ENCODE data around the gene CNDP2. TPM values are rescaled to one million over a fixed set of nuclear protein-coding genes. Genes with fewer than 3 reads are reported as not detected.

The CNDP2 gene
- total RNA-seq, 1 experiment from 2014 or later = 75.3 TPM

DNA sequence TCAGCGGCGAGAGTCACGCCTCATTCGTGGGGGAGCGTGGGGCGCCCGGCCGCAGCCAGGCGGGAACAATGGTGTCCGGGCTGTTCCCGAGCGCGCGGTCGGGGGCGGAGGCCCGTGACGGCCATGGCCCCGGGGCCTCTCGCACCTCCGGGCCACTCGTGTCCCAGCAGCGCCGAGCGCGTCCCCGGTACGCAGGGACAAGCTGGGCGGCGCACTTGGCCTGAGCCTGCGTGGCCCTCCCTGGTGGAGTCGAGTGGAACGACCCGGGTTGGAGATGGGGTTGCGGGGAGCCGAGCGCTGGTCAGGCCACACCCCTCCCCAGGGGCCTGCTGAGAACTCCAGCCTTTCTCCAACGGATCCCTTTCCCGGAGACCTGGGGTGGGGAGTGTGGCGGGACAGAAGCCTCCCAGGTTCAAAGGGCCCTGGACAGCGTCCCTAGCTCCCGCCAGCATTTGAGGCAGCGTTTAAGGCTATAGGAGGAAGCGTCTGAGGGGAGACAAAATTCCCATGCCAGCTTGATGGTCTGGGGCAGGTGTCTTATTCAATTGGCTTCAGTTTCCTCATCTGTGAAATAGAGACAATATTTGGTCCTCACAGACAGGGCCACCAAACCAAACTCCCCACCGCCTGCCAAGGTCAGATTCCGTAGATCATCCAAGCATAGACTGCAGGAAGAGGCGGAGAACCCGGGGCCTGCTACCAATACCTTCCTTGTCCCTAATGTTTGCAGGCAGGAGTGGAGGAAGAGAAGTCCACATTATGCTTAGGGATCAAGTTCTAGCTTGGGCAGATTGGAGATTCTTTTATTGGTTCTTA is 553 bp downstream of the CNDP2 start:
- no TSS peak for BruUV-seq (replicated peaks)
- H3K27ac ChIP-seq (ENCODE audit: low read depth, low read length, poor library complexity, severe bottlenecking) = peak overlapping the region; percentile 88

DNA sequence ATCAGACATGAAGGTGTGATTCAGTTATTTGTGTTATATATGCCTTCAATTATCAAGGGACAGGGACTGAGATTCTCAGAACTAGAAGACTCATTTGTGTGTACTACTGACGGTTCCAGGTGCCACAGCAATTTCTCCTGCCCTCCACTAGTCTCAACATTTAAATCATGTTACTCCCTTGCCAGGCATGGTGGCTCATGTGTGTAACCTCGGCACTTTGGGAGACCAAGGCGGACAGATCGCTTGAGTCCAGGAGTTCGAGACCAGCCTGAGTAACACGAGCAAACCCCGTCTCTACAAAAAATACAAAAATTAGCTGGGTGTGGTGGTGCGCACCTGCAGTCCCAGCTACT is 1.1 kb downstream of the CNDP2 start:
- Histone ChIP-seq H3K4me3 (ENCODE audit: low read depth, low read length, poor library complexity, severe bottlenecking) (peak overlapping the region; percentile 94), H3K9me3 (ENCODE audit: low read depth, low read length, poor library complexity, severe bottlenecking) (no peaks in the 10 kb centered on the region), H3K27ac (ENCODE audit: low read depth, low read length, poor library complexity, severe bottlenecking) (no peak overlapping the region), H3K27me3 (replicated peaks; ENCODE audit: insufficient read depth, low read depth, low read length, poor library complexity) (no peaks in the 10 kb centered on the region), H3K36me3 (ENCODE audit: insufficient read depth, low read length, poor library complexity, severe bottlenecking) (peaks cover 10% of the 10 kb centered on the region), H3K4me1 (ENCODE audit: insufficient read depth, low read length, poor library complexity, severe bottlenecking) (peaks cover 8% of the 10 kb centered on the region)
- ChIA-PET CTCF (no interaction called here), POLR2A (ENCODE audit: low non-redundant PET) (no interaction called here)
- no peak for DNase-seq (ENCODE audit: low spot score)
- TF ChIP-seq, protein P1, sequence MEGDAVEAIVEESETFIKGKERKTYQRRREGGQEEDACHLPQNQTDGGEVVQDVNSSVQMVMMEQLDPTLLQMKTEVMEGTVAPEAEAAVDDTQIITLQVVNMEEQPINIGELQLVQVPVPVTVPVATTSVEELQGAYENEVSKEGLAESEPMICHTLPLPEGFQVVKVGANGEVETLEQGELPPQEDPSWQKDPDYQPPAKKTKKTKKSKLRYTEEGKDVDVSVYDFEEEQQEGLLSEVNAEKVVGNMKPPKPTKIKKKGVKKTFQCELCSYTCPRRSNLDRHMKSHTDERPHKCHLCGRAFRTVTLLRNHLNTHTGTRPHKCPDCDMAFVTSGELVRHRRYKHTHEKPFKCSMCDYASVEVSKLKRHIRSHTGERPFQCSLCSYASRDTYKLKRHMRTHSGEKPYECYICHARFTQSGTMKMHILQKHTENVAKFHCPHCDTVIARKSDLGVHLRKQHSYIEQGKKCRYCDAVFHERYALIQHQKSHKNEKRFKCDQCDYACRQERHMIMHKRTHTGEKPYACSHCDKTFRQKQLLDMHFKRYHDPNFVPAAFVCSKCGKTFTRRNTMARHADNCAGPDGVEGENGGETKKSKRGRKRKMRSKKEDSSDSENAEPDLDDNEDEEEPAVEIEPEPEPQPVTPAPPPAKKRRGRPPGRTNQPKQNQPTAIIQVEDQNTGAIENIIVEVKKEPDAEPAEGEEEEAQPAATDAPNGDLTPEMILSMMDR (conservative IDR thresholded peaks at IDR 0.05; ENCODE audit: low read depth, low read length) = no peak
- TF ChIP-seq EZH2 (IDR thresholded peaks at IDR 0.05; ENCODE audit: borderline replicate concordance, low read depth, low read length, poor library complexity, severe bottlenecking) = no peak
- no TSS peak for BruUV-seq (replicated peaks)
- intact Hi-C loops (cut with micrococcal nuclease; ENCODE audit: unreplicated experiment) = loop anchor here (10.0 kb wide), 1 partner anchor 302 kb away; no protein-coding TSS in a partner anchor

More for the DNA sequence above, 553 bp downstream of the CNDP2 start:
- Histone ChIP-seq H3K36me3 (ENCODE audit: insufficient read depth, low read length, poor library complexity, severe bottlenecking) (peaks cover 7% of the 10 kb centered on the region), H3K27me3 (replicated peaks; ENCODE audit: insufficient read depth, low read depth, low read length, poor library complexity) (no peaks in the 10 kb centered on the region), H3K4me3 (ENCODE audit: low read depth, low read length, poor library complexity, severe bottlenecking) (peak overlapping the region; percentile 94), H3K4me1 (ENCODE audit: insufficient read depth, low read length, poor library complexity, severe bottlenecking) (peaks cover 8% of the 10 kb centered on the region), H3K9me3 (ENCODE audit: low read depth, low read length, poor library complexity, severe bottlenecking) (no peaks in the 10 kb centered on the region)
- no peak for TF ChIP-seq EZH2 (IDR thresholded peaks at IDR 0.05; ENCODE audit: borderline replicate concordance, low read depth, low read length, poor library complexity, severe bottlenecking)
- TF ChIP-seq, protein P1 (conservative IDR thresholded peaks at IDR 0.05; ENCODE audit: low read depth, low read length) = no peak
- intact Hi-C loops (cut with micrococcal nuclease; ENCODE audit: unreplicated experiment) = loop anchor here (10.0 kb wide), 1 partner anchor 302 kb away; no protein-coding TSS in a partner anchor
- CTCF ChIA-PET = interaction anchor here (0.7 kb wide), 1 partner anchor 55 kb away, joined by 7 read pairs; no protein-coding TSS in a partner anchor
- POLR2A ChIA-PET (ENCODE audit: low non-redundant PET) = interaction anchor here (0.5 to 0.6 kb wide), 2 partner anchors 107 to 113 kb away, joined by 4 to 8 read pairs; no protein-coding TSS in a partner anchor
- DNase-seq (ENCODE audit: low spot score) = peak; percentile 26

DNA sequence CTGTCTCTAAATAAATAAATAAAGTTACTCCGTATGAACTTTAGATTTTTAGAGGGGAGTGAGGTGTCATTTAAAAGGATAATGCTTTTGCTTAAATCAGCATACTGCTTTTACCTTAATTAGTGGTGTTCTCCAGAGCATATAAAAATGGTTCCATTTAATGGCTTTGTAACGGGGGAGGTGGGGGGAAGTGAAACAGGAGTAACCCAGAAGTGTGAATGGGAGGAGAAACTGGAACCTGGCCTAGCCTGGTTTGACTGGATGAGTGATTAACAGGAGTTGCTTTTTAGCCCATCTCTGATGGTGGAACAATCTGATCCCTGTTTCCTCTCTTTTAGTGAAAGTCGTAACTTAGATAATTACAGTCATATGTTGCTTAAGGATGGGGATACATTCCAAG is 1.6 kb downstream of the CNDP2 start:
- no TSS peak for BruUV-seq (replicated peaks)
- Histone ChIP-seq H3K27ac (ENCODE audit: low read depth, low read length, poor library complexity, severe bottlenecking) (no peak overlapping the region), H3K4me1 (ENCODE audit: insufficient read depth, low read length, poor library complexity, severe bottlenecking) (peaks cover 8% of the 10 kb centered on the region), H3K9me3 (ENCODE audit: low read depth, low read length, poor library complexity, severe bottlenecking) (no peaks in the 10 kb centered on the region), H3K27me3 (replicated peaks; ENCODE audit: insufficient read depth, low read depth, low read length, poor library complexity) (no peaks in the 10 kb centered on the region), H3K36me3 (ENCODE audit: insufficient read depth, low read length, poor library complexity, severe bottlenecking) (peaks cover 15% of the 10 kb centered on the region), H3K4me3 (ENCODE audit: low read depth, low read length, poor library complexity, severe bottlenecking) (no peak overlapping the region)
- intact Hi-C loops (cut with micrococcal nuclease; ENCODE audit: unreplicated experiment) = loop anchor here (10.0 kb wide), 1 partner anchor 303 kb away; no protein-coding TSS in a partner anchor
- CTCF ChIA-PET = no interaction called here
- POLR2A ChIA-PET (ENCODE audit: low non-redundant PET) = interaction anchor here (0.6 kb wide), 1 partner anchor 9 kb away, joined by 4 read pairs; no protein-coding TSS in a partner anchor
- TF ChIP-seq, protein P1 (conservative IDR thresholded peaks at IDR 0.05; ENCODE audit: low read depth, low read length) = no peak
- TF ChIP-seq EZH2 (IDR thresholded peaks at IDR 0.05; ENCODE audit: borderline replicate concordance, low read depth, low read length, poor library complexity, severe bottlenecking) = no peak
- DNase-seq (ENCODE audit: low spot score) = no peak

Data from A673 (cell line).